A673 (cell line): ENCODE data around the gene LGALS3.

Experiments
- EZH2 ChIP-seq: fragments of 200-600 bp; sonication (generic); IDR thresholded peaks from 2 replicates; pipeline ENCODE4 v1.6.1; 2017; ENCODE audit warnings: borderline replicate concordance, low read depth, mild to moderate bottlenecking, mixed read lengths, antibody characterized with exemption, low read length; ENCODE audit not compliant: poor library complexity, severe bottlenecking
- TF ChIP-seq, protein P1 (sequence below): fragments of 300-800, 200-600 bp; sonication (generic); conservative IDR thresholded peaks from 2 replicates; pipeline ENCODE4 v1.5.1; 2017; ENCODE audit warnings: low read depth, mild to moderate bottlenecking, antibody characterized with exemption, low read length, moderate library complexity, mixed read lengths

GRCh38 chr14:55101698-55102097, 27.4 kb upstream of the LGALS3 start:
- TF ChIP-seq, protein P1, sequence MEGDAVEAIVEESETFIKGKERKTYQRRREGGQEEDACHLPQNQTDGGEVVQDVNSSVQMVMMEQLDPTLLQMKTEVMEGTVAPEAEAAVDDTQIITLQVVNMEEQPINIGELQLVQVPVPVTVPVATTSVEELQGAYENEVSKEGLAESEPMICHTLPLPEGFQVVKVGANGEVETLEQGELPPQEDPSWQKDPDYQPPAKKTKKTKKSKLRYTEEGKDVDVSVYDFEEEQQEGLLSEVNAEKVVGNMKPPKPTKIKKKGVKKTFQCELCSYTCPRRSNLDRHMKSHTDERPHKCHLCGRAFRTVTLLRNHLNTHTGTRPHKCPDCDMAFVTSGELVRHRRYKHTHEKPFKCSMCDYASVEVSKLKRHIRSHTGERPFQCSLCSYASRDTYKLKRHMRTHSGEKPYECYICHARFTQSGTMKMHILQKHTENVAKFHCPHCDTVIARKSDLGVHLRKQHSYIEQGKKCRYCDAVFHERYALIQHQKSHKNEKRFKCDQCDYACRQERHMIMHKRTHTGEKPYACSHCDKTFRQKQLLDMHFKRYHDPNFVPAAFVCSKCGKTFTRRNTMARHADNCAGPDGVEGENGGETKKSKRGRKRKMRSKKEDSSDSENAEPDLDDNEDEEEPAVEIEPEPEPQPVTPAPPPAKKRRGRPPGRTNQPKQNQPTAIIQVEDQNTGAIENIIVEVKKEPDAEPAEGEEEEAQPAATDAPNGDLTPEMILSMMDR: no peak
- no peak for TF ChIP-seq EZH2
